GM21786 (cell line): ENCODE results near the gene MPRIP.
A peak's percentile ranks its signal among the peaks of the same experiment; 100 is the strongest.

Experiments used
- ATAC-seq: cut with Tn5 transposase; IDR thresholded peaks from one replicate; pipeline ENCODE4 v1.9.1; 2021; ENCODE audit not compliant: unreplicated experiment

MPRIP gene

GRCh38 chr17:17028059-17028877, 14.0 kb upstream of the MPRIP start:
- no peak for ATAC-seq

GRCh38 chr17:17028878-17029535, 13.2 kb upstream of the MPRIP start:
- no peak for ATAC-seq

- no peak for ATAC-seq
Observed at GRCh38 chr17:17029938-17030337, 12.3 kb upstream of the MPRIP start.

- no peak for ATAC-seq
Observed at GRCh38 chr17:17030515-17031211, 11.6 kb upstream of the MPRIP start.

GRCh38 chr17:17032131-17032692, 10.0 kb upstream of the MPRIP start:
- no peak for ATAC-seq

- ATAC-seq: no peak
Observed at GRCh38 chr17:17033466-17033865, 8.8 kb upstream of the MPRIP start.

GRCh38 chr17:17034026-17034425, 8.2 kb upstream of the MPRIP start:
- no peak for ATAC-seq

- no peak for ATAC-seq
Observed at GRCh38 chr17:17034496-17035075, 7.7 kb upstream of the MPRIP start.

GRCh38 chr17:17035490-17035889, 6.8 kb upstream of the MPRIP start:
- ATAC-seq: no peak

GRCh38 chr17:17035920-17036523, 6.2 kb upstream of the MPRIP start:
- no peak for ATAC-seq

GRCh38 chr17:17036524-17036998, 5.7 kb upstream of the MPRIP start:
- no peak for ATAC-seq

- no peak for ATAC-seq
Observed at GRCh38 chr17:17039911-17040310, 2.3 kb upstream of the MPRIP start.

GRCh38 chr17:17041018-17041521, 1.2 kb upstream of the MPRIP start:
- no peak for ATAC-seq

- peak; percentile 90 for ATAC-seq
Observed at GRCh38 chr17:17041571-17042383, 480 bp upstream of the MPRIP start.

- no peak for ATAC-seq
Observed at GRCh38 chr17:17042851-17043460, 699 bp downstream of the MPRIP start.

GRCh38 chr17:17043461-17044271, 1.4 kb downstream of the MPRIP start:
- ATAC-seq: no peak

GRCh38 chr17:17044846-17045561, 2.7 kb downstream of the MPRIP start:
- ATAC-seq: no peak

GRCh38 chr17:17048106-17048505, 5.8 kb downstream of the MPRIP start:
- ATAC-seq: no peak
